ENCODE measurements around the gene ZNF253. TPM values are rescaled to one million over a fixed set of nuclear protein-coding genes. Genes with fewer than 3 reads are reported as not detected.

Gene ZNF253
- total and polyA plus RNA-seq, 9 of the 15 experiments (the other 6 are each of a cell fraction or from before 2014, with no cell fraction given) = 4.0 to 14.4 (median 7.5) TPM

- no peak for TF ChIP-seq REST (IDR thresholded peaks at IDR 0.05; ENCODE audit: borderline replicate concordance)
- no peak for TF ChIP-seq REST (CRISPR knock-in tag; IDR thresholded peaks at IDR 0.05; ENCODE audit: low read depth)
- TF ChIP-seq CXXC5 (CRISPR knock-in tag; IDR thresholded peaks at IDR 0.05) = no peak
- TF ChIP-seq ZNF277 (CRISPR knock-in tag; IDR thresholded peaks at IDR 0.05; ENCODE audit: borderline replicate concordance) = no peak
- no peak for TF ChIP-seq MITF (IDR thresholded peaks at IDR 0.05)
- TF ChIP-seq SMARCA5 (IDR thresholded peaks at IDR 0.05) = no peak
- no peak for TF ChIP-seq FOXK2 (conservative IDR thresholded peaks at IDR 0.05 in 1 of 2, IDR thresholded peaks at IDR 0.05 in 1 of 2; ENCODE audit: low read depth in 2 of 2)
- no peak for TF ChIP-seq MBD1 (CRISPR knock-in tag; IDR thresholded peaks at IDR 0.05)
- no peak for TF ChIP-seq RHOXF2B (CRISPR knock-in tag; conservative IDR thresholded peaks at IDR 0.05)
Observed at GRCh38 chr19:19877724-19878123, 12.0 kb downstream of the ZNF253 start (continued).

All from K562 (cell line).